Adipocyte (in vitro differentiated cells): ENCODE results near the gene SLC2A4RG.

ENCODE experiments used
- DNase-seq: peaks from one replicate; pipeline ENCODE4 v3.0.0-alpha.2; 2015; ENCODE audit warnings: low read depth
- H3K27me3 ChIP-seq: replicated peaks from 2 replicates; pipeline ENCODE4 v1.7.0; 2013; ENCODE audit warnings: mild to moderate bottlenecking, low read length, moderate library complexity; ENCODE audit not compliant: control insufficient read depth, insufficient read depth
- H3K36me3 ChIP-seq: 2 replicates; pipeline ENCODE4 v1.7.0; 2013; ENCODE audit warnings: low read length, mild to moderate bottlenecking, moderate library complexity; ENCODE audit not compliant: control insufficient read depth, insufficient read depth, severe bottlenecking
- H3K4me1 ChIP-seq: 2 replicates; pipeline ENCODE4 v1.7.0; 2013; ENCODE audit warnings: mild to moderate bottlenecking, low read length, moderate library complexity; ENCODE audit not compliant: control insufficient read depth, insufficient read depth
- H3K4me3 ChIP-seq: 2 replicates; pipeline ENCODE4 v1.7.0; 2013; ENCODE audit warnings: mild to moderate bottlenecking, low read length, moderate library complexity
- H3K9ac ChIP-seq: 2 replicates; pipeline ENCODE4 v1.7.0; 2013; ENCODE audit warnings: mild to moderate bottlenecking, low read length, moderate library complexity
- H3K9me3 ChIP-seq: 2 replicates; pipeline ENCODE4 v1.7.0; 2013; ENCODE audit warnings: mild to moderate bottlenecking, low read length, moderate library complexity; ENCODE audit not compliant: control insufficient read depth

Gene SLC2A4RG

GRCh38 chr20:63695424-63696305, 43.9 kb upstream of the SLC2A4RG start:
- Histone ChIP-seq H3K36me3 (no peaks in the 10 kb centered on the region), H3K27me3 (no peaks in the 10 kb centered on the region), H3K4me3 (no peak overlapping the region), H3K4me1 (peaks cover 39% of the 10 kb centered on the region), H3K9ac (peak overlapping the region; percentile 34), H3K9me3 (no peaks in the 10 kb centered on the region)
- no peak for DNase-seq

- H3K9ac ChIP-seq = peak overlapping the region; percentile 34
- H3K4me3 ChIP-seq = no peak overlapping the region
- no peaks in the 10 kb centered on the region for H3K36me3 ChIP-seq
- no peaks in the 10 kb centered on the region for H3K27me3 ChIP-seq
- H3K4me1 ChIP-seq = peaks cover 39% of the 10 kb centered on the region
- DNase-seq = no peak
- H3K9me3 ChIP-seq = no peaks in the 10 kb centered on the region
Observed at GRCh38 chr20:63696306-63696627, 43.3 kb upstream of the SLC2A4RG start.

- no peak for DNase-seq
Observed at GRCh38 chr20:63696628-63697356, 42.8 kb upstream of the SLC2A4RG start, which contains the start of gene TNFRSF6B. Gene TNFRSF6B (plus strand): TSS chr20:63696652. CDS start chr20:63696768, 116 bp downstream.

GRCh38 chr20:63697357-63697867, 42.2 kb upstream of the SLC2A4RG start:
- Histone ChIP-seq H3K9me3 (no peaks in the 10 kb centered on the region), H3K9ac (peak overlapping the region; percentile 83), H3K27me3 (no peaks in the 10 kb centered on the region), H3K4me3 (no peak overlapping the region), H3K4me1 (peaks cover 39% of the 10 kb centered on the region), H3K36me3 (no peaks in the 10 kb centered on the region)
- no peak for DNase-seq

More at GRCh38 chr20:63696628-63697356, 42.8 kb upstream of the SLC2A4RG start, which contains the start of gene TNFRSF6B:
- Histone ChIP-seq H3K27me3 (no peaks in the 10 kb centered on the region), H3K4me3 (no peak within 1 kb of the TSS), H3K36me3 (no peaks in the 10 kb centered on the region), H3K9ac (peak within 1 kb of the TSS; percentile 83), H3K9me3 (no peaks in the 10 kb centered on the region), H3K4me1 (peaks cover 39% of the 10 kb centered on the region)

GRCh38 chr20:63697868-63698545, 41.6 kb upstream of the SLC2A4RG start:
- H3K9me3 ChIP-seq = no peaks in the 10 kb centered on the region
- peak overlapping the region; percentile 83 for H3K9ac ChIP-seq
- DNase-seq = no peak
- no peak overlapping the region for H3K4me3 ChIP-seq
- peaks cover 39% of the 10 kb centered on the region for H3K4me1 ChIP-seq
- no peaks in the 10 kb centered on the region for H3K36me3 ChIP-seq
- H3K27me3 ChIP-seq = no peaks in the 10 kb centered on the region

GRCh38 chr20:63698739-63699465, 40.7 kb upstream of the SLC2A4RG start:
- DNase-seq = peak; percentile 81
- no peaks in the 10 kb centered on the region for H3K27me3 ChIP-seq
- no peak overlapping the region for H3K4me3 ChIP-seq
- H3K9me3 ChIP-seq = no peaks in the 10 kb centered on the region
- H3K9ac ChIP-seq = peak overlapping the region; percentile 83
- H3K4me1 ChIP-seq = peaks cover 39% of the 10 kb centered on the region
- peaks cover 5% of the 10 kb centered on the region for H3K36me3 ChIP-seq

- H3K9ac ChIP-seq = peak overlapping the region; percentile 83
- H3K9me3 ChIP-seq = no peaks in the 10 kb centered on the region
- H3K27me3 ChIP-seq = no peaks in the 10 kb centered on the region
- no peak overlapping the region for H3K4me3 ChIP-seq
- H3K36me3 ChIP-seq = peaks cover 12% of the 10 kb centered on the region
- peaks cover 39% of the 10 kb centered on the region for H3K4me1 ChIP-seq
- DNase-seq = no peak
Observed at GRCh38 chr20:63699466-63700198, 39.9 kb upstream of the SLC2A4RG start.

- peaks cover 20% of the 10 kb centered on the region for H3K36me3 ChIP-seq
- DNase-seq = no peak
- no peak overlapping the region for H3K4me3 ChIP-seq
- H3K9ac ChIP-seq = no peak overlapping the region
- peaks cover 38% of the 10 kb centered on the region for H3K4me1 ChIP-seq
- no peaks in the 10 kb centered on the region for H3K9me3 ChIP-seq
- no peaks in the 10 kb centered on the region for H3K27me3 ChIP-seq
Observed at GRCh38 chr20:63700199-63701050, 39.2 kb upstream of the SLC2A4RG start.

- Histone ChIP-seq H3K36me3 (peaks cover 25% of the 10 kb centered on the region), H3K9ac (no peak overlapping the region), H3K27me3 (no peaks in the 10 kb centered on the region), H3K4me1 (peaks cover 36% of the 10 kb centered on the region), H3K4me3 (no peak overlapping the region), H3K9me3 (no peaks in the 10 kb centered on the region)
- no peak for DNase-seq
Observed at GRCh38 chr20:63701051-63701328, 38.6 kb upstream of the SLC2A4RG start.
